ENCODE results near the gene LRRC8E.

LRRC8E gene

DNA sequence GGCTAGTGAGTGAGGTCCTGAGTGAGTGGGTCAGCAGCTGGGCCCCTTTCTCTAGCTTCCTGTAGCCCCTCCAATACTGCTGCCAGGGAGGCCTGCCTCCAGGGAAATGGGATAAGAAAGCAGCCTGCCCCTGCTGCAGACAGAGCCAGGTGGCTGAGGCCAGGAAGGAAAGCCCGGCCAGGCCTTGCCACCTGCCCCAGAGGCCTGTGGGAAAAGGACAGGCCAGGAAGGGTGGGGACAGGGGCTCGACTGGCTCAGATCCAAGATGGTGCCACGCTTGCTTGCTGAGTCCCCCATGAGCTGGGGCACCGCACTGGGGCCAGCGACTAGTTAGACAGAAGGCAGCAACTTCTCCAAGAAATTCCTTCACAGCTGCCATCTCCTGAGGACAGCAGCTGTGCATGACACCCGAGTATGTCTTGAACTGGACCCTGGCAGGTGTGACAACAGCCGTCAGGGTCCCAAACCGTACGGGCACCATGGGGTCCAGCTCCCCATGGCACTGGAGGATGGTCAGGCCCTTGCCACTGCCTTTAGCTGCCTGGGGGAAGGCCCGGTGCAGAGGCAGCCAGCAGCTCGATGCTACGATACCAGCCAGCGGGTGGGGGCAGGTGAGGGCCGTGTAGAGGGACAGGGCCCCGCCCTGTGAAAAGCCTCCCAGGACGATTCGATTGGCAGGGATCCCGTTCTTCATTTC lies 9.1 kb upstream of the LRRC8E start:
- H3K9me3 ChIP-seq (ENCODE audit: insufficient read depth, low read depth, low read length) = no peaks in the 10 kb centered on the region
- H2AFZ ChIP-seq (ENCODE audit: low read length) = peak overlapping the region; percentile 41; the same call in 1 of the 2 replicates
- H3K4me1 ChIP-seq (ENCODE audit: insufficient read depth, low read length, poor library complexity, severe bottlenecking) = peaks cover 5% of the 10 kb centered on the region
- H3K4me2 ChIP-seq (ENCODE audit: low read depth, low read length, poor library complexity, severe bottlenecking) = no peak overlapping the region
- no peaks in the 10 kb centered on the region for H3K79me2 ChIP-seq (ENCODE audit: insufficient read depth, low read length)
- H3K27me3 ChIP-seq (ENCODE audit: insufficient read depth, low read length, poor library complexity, severe bottlenecking) = no peaks in the 10 kb centered on the region
- H3F3A ChIP-seq (ENCODE audit: low read depth) = no peaks in the 10 kb centered on the region
- no peaks in the 10 kb centered on the region for H4K20me1 ChIP-seq (ENCODE audit: insufficient read depth, low read length, poor library complexity, severe bottlenecking)
- no peaks in the 10 kb centered on the region for H3K9me2 ChIP-seq (replicated peaks; ENCODE audit: low read depth, low read length)
- no peak overlapping the region for H3K4me3 ChIP-seq (ENCODE audit: low read length, poor library complexity, severe bottlenecking)
- no peak overlapping the region for H3K9ac ChIP-seq (ENCODE audit: low read depth, low read length, poor library complexity, severe bottlenecking)
- no peaks in the 10 kb centered on the region for H3K36me3 ChIP-seq (ENCODE audit: insufficient read depth, low read length)
- no peak for TF ChIP-seq EZH2phosphoT487 (IDR thresholded peaks at IDR 0.05; ENCODE audit: borderline replicate concordance)
- TF ChIP-seq, protein P1, sequence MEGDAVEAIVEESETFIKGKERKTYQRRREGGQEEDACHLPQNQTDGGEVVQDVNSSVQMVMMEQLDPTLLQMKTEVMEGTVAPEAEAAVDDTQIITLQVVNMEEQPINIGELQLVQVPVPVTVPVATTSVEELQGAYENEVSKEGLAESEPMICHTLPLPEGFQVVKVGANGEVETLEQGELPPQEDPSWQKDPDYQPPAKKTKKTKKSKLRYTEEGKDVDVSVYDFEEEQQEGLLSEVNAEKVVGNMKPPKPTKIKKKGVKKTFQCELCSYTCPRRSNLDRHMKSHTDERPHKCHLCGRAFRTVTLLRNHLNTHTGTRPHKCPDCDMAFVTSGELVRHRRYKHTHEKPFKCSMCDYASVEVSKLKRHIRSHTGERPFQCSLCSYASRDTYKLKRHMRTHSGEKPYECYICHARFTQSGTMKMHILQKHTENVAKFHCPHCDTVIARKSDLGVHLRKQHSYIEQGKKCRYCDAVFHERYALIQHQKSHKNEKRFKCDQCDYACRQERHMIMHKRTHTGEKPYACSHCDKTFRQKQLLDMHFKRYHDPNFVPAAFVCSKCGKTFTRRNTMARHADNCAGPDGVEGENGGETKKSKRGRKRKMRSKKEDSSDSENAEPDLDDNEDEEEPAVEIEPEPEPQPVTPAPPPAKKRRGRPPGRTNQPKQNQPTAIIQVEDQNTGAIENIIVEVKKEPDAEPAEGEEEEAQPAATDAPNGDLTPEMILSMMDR (conservative IDR thresholded peaks at IDR 0.05; ENCODE audit: low read length) = no peak

DNA sequence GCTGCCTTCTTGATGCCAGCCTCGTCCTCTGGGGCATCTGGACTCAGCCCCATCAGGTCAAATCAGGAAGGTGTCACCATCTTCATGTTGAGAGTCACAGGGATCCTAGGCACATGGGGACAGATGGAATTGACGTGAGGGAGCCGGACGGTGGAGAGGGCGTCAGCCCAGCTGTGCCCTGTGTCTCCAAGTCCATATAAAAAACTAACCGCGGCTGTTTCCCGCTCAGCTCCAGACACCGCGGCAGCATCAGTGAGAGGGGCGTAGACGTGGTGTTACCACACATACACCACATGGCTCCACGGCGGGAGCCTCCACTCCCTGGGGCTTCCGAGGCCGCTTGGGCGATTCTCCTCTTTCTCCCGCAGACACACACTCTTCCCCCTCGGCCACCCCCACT lies 8.5 kb upstream of the LRRC8E start:
- Histone ChIP-seq H3K36me3 (ENCODE audit: insufficient read depth, low read length) (no peaks in the 10 kb centered on the region), H3K4me3 (ENCODE audit: low read length, poor library complexity, severe bottlenecking) (no peak overlapping the region), H3F3A (ENCODE audit: low read depth) (no peaks in the 10 kb centered on the region), H3K4me1 (ENCODE audit: insufficient read depth, low read length, poor library complexity, severe bottlenecking) (peaks cover under 1% of the 10 kb centered on the region), H2AFZ (ENCODE audit: low read length) (no peak overlapping the region), H3K9ac (ENCODE audit: low read depth, low read length, poor library complexity, severe bottlenecking) (no peak overlapping the region), H3K9me2 (replicated peaks; ENCODE audit: low read depth, low read length) (no peaks in the 10 kb centered on the region), H4K20me1 (ENCODE audit: insufficient read depth, low read length, poor library complexity, severe bottlenecking) (no peaks in the 10 kb centered on the region), H3K27me3 (ENCODE audit: insufficient read depth, low read length, poor library complexity, severe bottlenecking) (no peaks in the 10 kb centered on the region), H3K4me2 (ENCODE audit: low read depth, low read length, poor library complexity, severe bottlenecking) (no peak overlapping the region), H3K9me3 (ENCODE audit: insufficient read depth, low read depth, low read length) (no peaks in the 10 kb centered on the region), H3K79me2 (ENCODE audit: insufficient read depth, low read length) (no peaks in the 10 kb centered on the region)
- TF ChIP-seq, protein P1 (conservative IDR thresholded peaks at IDR 0.05; ENCODE audit: low read length) = no peak
- no peak for TF ChIP-seq EZH2phosphoT487 (IDR thresholded peaks at IDR 0.05; ENCODE audit: borderline replicate concordance)

DNA sequence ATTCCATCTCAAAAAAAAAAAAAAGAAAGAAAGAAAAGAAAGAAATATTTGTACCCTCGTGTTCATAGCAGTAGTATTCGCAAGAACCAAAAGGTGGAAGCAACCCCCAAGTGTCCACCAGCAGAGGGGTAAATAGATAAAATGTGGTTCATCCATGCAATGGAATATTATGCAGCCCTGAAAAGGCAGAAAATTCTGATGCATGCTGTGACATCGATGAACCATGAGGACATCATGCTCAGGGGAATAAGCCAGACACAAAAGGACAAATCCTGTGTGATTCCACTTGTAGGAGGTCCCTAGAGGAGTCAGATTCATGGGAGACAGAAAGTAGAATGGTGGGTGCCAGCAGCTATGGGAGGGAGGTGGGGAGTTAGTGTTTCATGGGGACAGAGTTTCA lies 6.4 kb upstream of the LRRC8E start:
- H3F3A ChIP-seq (ENCODE audit: low read depth) = no peaks in the 10 kb centered on the region
- H3K27me3 ChIP-seq (ENCODE audit: insufficient read depth, low read length, poor library complexity, severe bottlenecking) = no peaks in the 10 kb centered on the region
- no peaks in the 10 kb centered on the region for H3K9me3 ChIP-seq (ENCODE audit: insufficient read depth, low read depth, low read length)
- H4K20me1 ChIP-seq (ENCODE audit: insufficient read depth, low read length, poor library complexity, severe bottlenecking) = no peaks in the 10 kb centered on the region
- no peaks in the 10 kb centered on the region for H3K9me2 ChIP-seq (replicated peaks; ENCODE audit: low read depth, low read length)
- no peak overlapping the region for H3K9ac ChIP-seq (ENCODE audit: low read depth, low read length, poor library complexity, severe bottlenecking)
- H3K4me1 ChIP-seq (ENCODE audit: insufficient read depth, low read length, poor library complexity, severe bottlenecking) = no peaks in the 10 kb centered on the region
- H3K4me3 ChIP-seq (ENCODE audit: low read length, poor library complexity, severe bottlenecking) = no peak overlapping the region
- H3K4me2 ChIP-seq (ENCODE audit: low read depth, low read length, poor library complexity, severe bottlenecking) = no peak overlapping the region
- no peaks in the 10 kb centered on the region for H3K79me2 ChIP-seq (ENCODE audit: insufficient read depth, low read length)
- H3K36me3 ChIP-seq (ENCODE audit: insufficient read depth, low read length) = no peaks in the 10 kb centered on the region
- no peak overlapping the region for H2AFZ ChIP-seq (ENCODE audit: low read length)
- TF ChIP-seq, protein P1 (conservative IDR thresholded peaks at IDR 0.05; ENCODE audit: low read length) = no peak
- no peak for TF ChIP-seq EZH2phosphoT487 (IDR thresholded peaks at IDR 0.05; ENCODE audit: borderline replicate concordance)
